ENCODE results near the gene ANKRD65. TPM values are rescaled to one million over a fixed set of nuclear protein-coding genes. Genes with fewer than 3 reads are reported as not detected.
"Not testable (repeated sequence)": the region's sequence is repeated elsewhere in the genome, so short reads cannot be mapped to it uniquely, and the experiment has no call there.

The ANKRD65 gene
- total RNA-seq, 1 experiment from 2014 or later: 0.54 TPM

- peak; percentile 40 for DNase-seq (ENCODE audit: low spot score)
- in situ Hi-C loops (cut with HindIII; ENCODE audit: low sequenced_read_pairs): no loop called here
These were observed 18.8 kb downstream of the ANKRD65 start for GRCh38 chr1:1402072-1402900.

- DNase-seq (ENCODE audit: low spot score): no peak
- in situ Hi-C loops (cut with HindIII; ENCODE audit: low sequenced_read_pairs): no loop called here
These were observed 19.5 kb downstream of the ANKRD65 start for GRCh38 chr1:1401457-1402010.

- in situ Hi-C loops (cut with HindIII; ENCODE audit: low sequenced_read_pairs): no loop called here
- DNase-seq (ENCODE audit: low spot score): no peak
These were observed 20.3 kb downstream of the ANKRD65 start for GRCh38 chr1:1400576-1401456.

GRCh38 chr1:1399872-1400575, 21.1 kb downstream of the ANKRD65 start:
- no peak for DNase-seq (ENCODE audit: low spot score)
- in situ Hi-C loops (cut with HindIII; ENCODE audit: low sequenced_read_pairs): no loop called here

- in situ Hi-C loops (cut with HindIII; ENCODE audit: low sequenced_read_pairs): no loop called here
These were observed 21.7 kb downstream of the ANKRD65 start, which contains the start of gene CCNL2 for GRCh38 chr1:1399187-1399871. Gene CCNL2 (minus strand): TSS chr1:1399335. CDS start chr1:1399306, 29 bp downstream.

GRCh38 chr1:1398677-1399186, 22.3 kb downstream of the ANKRD65 start:
- in situ Hi-C loops (cut with HindIII; ENCODE audit: low sequenced_read_pairs): no loop called here
- DNase-seq (ENCODE audit: low spot score): no peak

More at GRCh38 chr1:1399187-1399871, 21.7 kb downstream of the ANKRD65 start, which contains the start of gene CCNL2:
- DNase-seq (ENCODE audit: low spot score): peak; percentile 94

GRCh38 chr1:1397839-1398523, 23.1 kb downstream of the ANKRD65 start:
- DNase-seq (ENCODE audit: low spot score): no peak
- in situ Hi-C loops (cut with HindIII; ENCODE audit: low sequenced_read_pairs): no loop called here

GRCh38 chr1:1395166-1395565, 25.9 kb downstream of the ANKRD65 start:
- in situ Hi-C loops (cut with HindIII; ENCODE audit: low sequenced_read_pairs): no loop called here
- no peak for DNase-seq (ENCODE audit: low spot score)

- in situ Hi-C loops (cut with HindIII; ENCODE audit: low sequenced_read_pairs): no loop called here
- DNase-seq (ENCODE audit: low spot score): no peak
These were observed 27.0 kb downstream of the ANKRD65 start for GRCh38 chr1:1394116-1394515.

GRCh38 chr1:1393428-1393827, 27.6 kb downstream of the ANKRD65 start:
- DNase-seq (ENCODE audit: low spot score): no peak
- in situ Hi-C loops (cut with HindIII; ENCODE audit: low sequenced_read_pairs): no loop called here

GRCh38 chr1:1393014-1393413, 28.1 kb downstream of the ANKRD65 start:
- no peak for DNase-seq (ENCODE audit: low spot score)
- in situ Hi-C loops (cut with HindIII; ENCODE audit: low sequenced_read_pairs): no loop called here

GRCh38 chr1:1391225-1391624, 29.9 kb downstream of the ANKRD65 start:
- in situ Hi-C loops (cut with HindIII; ENCODE audit: low sequenced_read_pairs): no loop called here
- no peak for DNase-seq (ENCODE audit: low spot score)

- DNase-seq (ENCODE audit: low spot score): no peak
- in situ Hi-C loops (cut with HindIII; ENCODE audit: low sequenced_read_pairs): no loop called here
These were observed 30.4 kb downstream of the ANKRD65 start for GRCh38 chr1:1390675-1391074.

GRCh38 chr1:1388078-1388472, 33.0 kb downstream of the ANKRD65 start:
- no peak for DNase-seq (ENCODE audit: low spot score)
- in situ Hi-C loops (cut with HindIII; ENCODE audit: low sequenced_read_pairs): no loop called here

GRCh38 chr1:1387098-1388077, 33.7 kb downstream of the ANKRD65 start:
- in situ Hi-C loops (cut with HindIII; ENCODE audit: low sequenced_read_pairs): no loop called here
- DNase-seq (ENCODE audit: low spot score): no peak

- in situ Hi-C loops (cut with HindIII; ENCODE audit: low sequenced_read_pairs): no loop called here
- DNase-seq (ENCODE audit: low spot score): no peak
These were observed 35.1 kb downstream of the ANKRD65 start for GRCh38 chr1:1385931-1386330.

- DNase-seq (ENCODE audit: low spot score); in situ Hi-C loops (cut with HindIII; ENCODE audit: low sequenced_read_pairs): not testable (repeated sequence)
These were observed 35.7 kb downstream of the ANKRD65 start for GRCh38 chr1:1385339-1385738.
